ENCODE data around the gene WBP2NL. TPM values are rescaled to one million over a fixed set of nuclear protein-coding genes. Genes with fewer than 3 reads are reported as not detected.

The WBP2NL gene
- total RNA-seq, 1 experiment from 2014 or later: 1.0 TPM

- no peak for DNase-seq
- Histone ChIP-seq H3K36me3 (ENCODE audit: control insufficient read depth, insufficient read depth, low read length) (peaks cover 1% of the 10 kb centered on the region; the same call in 1 of the 2 replicates), H3K27me3 (replicated peaks; ENCODE audit: control insufficient read depth, insufficient read depth, low read length) (no peaks in the 10 kb centered on the region), H3K9me3 (no peaks in the 10 kb centered on the region), H3K4me3 (ENCODE audit: low read depth, low read length) (peak overlapping the region; percentile 83), H3K4me1 (peaks cover 30% of the 10 kb centered on the region)
- no TSS peak for BruUV-seq (replicated peaks)
- Mint-ChIP-seq H3K4me1 (ENCODE audit: low read depth, unreplicated experiment) (peaks cover 5% of the 10 kb centered on the region), H3K9me3 (ENCODE audit: unreplicated experiment) (no peaks in the 10 kb centered on the region), H3K4me3 (ENCODE audit: unreplicated experiment) (peak overlapping the region; percentile 72), H3K27ac (ENCODE audit: unreplicated experiment) (peak overlapping the region; percentile 83), H3K36me3 (ENCODE audit: insufficient read depth, unreplicated experiment) (peaks cover 17% of the 10 kb centered on the region), H3K27me3 (ENCODE audit: insufficient read depth, unreplicated experiment) (no peaks in the 10 kb centered on the region)
- CTCF ChIA-PET: no interaction called here
- POLR2A ChIA-PET: no interaction called here
- intact Hi-C loops (cut with micrococcal nuclease; ENCODE audit: unreplicated experiment): loop anchor here (2.0 to 10.0 kb wide), 6 partner anchors 17 to 541 kb away; partner anchors contain the start of genes CENPM, NDUFA6, PMM1 and POLDIP3
- TF ChIP-seq CTCF (IDR thresholded peaks at IDR 0.05; ENCODE audit: insufficient read depth in 1 of 2, low read depth in 1 of 2, low read length in 1 of 2, severe bottlenecking in 1 of 2, unreplicated experiment in 1 of 2): no peak
Measured at GRCh38 chr22:42073621-42074041, 75.0 kb downstream of the WBP2NL start.

GRCh38 chr22:42074132-42074811, 75.7 kb downstream of the WBP2NL start, which contains the start of gene PHETA2:
TSS of gene PHETA2 (plus strand) at chr22:42074248. CDS start at chr22:42077294, 3,046 bp downstream.
- H3K36me3 Mint-ChIP-seq (ENCODE audit: insufficient read depth, unreplicated experiment): peaks cover 23% of the 10 kb centered on the region
- peak; percentile 50 to 69 for TF ChIP-seq CTCF (IDR thresholded peaks at IDR 0.05; ENCODE audit: insufficient read depth in 1 of 2, low read depth in 1 of 2, low read length in 1 of 2, severe bottlenecking in 1 of 2, unreplicated experiment in 1 of 2)
- Histone ChIP-seq H3K9me3 (no peaks in the 10 kb centered on the region), H3K36me3 (ENCODE audit: control insufficient read depth, insufficient read depth, low read length) (peaks cover 1% of the 10 kb centered on the region; the same call in 1 of the 2 replicates), H3K4me1 (peaks cover 36% of the 10 kb centered on the region), H3K27me3 (replicated peaks; ENCODE audit: control insufficient read depth, insufficient read depth, low read length) (no peaks in the 10 kb centered on the region), H3K4me3 (ENCODE audit: low read depth, low read length) (peak within 1 kb of the TSS; percentile 83)
- BruUV-seq (replicated peaks): no TSS peak
- H3K4me3 Mint-ChIP-seq (ENCODE audit: unreplicated experiment): peak within 1 kb of the TSS; percentile 72
- ChIA-PET CTCF (no interaction called here), POLR2A (no interaction called here)
- no peaks in the 10 kb centered on the region for H3K9me3 Mint-ChIP-seq (ENCODE audit: unreplicated experiment)
- DNase-seq: peak; percentile 71 to 79
- H3K27ac Mint-ChIP-seq (ENCODE audit: unreplicated experiment): peak within 1 kb of the TSS; percentile 83
- intact Hi-C loops (cut with micrococcal nuclease; ENCODE audit: unreplicated experiment): loop anchor here (2.0 to 10.0 kb wide), 6 partner anchors 17 to 541 kb away; partner anchors contain the start of genes CENPM, NDUFA6, PMM1 and POLDIP3
- H3K4me1 Mint-ChIP-seq (ENCODE audit: low read depth, unreplicated experiment): peaks cover 5% of the 10 kb centered on the region
- no peaks in the 10 kb centered on the region for H3K27me3 Mint-ChIP-seq (ENCODE audit: insufficient read depth, unreplicated experiment)

- POLR2A ChIA-PET: no interaction called here
- peak overlapping the region; percentile 72 for H3K4me3 Mint-ChIP-seq (ENCODE audit: unreplicated experiment)
- peaks cover 30% of the 10 kb centered on the region for H3K36me3 Mint-ChIP-seq (ENCODE audit: insufficient read depth, unreplicated experiment)
Measured at GRCh38 chr22:42074846-42075676, 76.5 kb downstream of the WBP2NL start.

More at GRCh38 chr22:42074846-42075676, 76.5 kb downstream of the WBP2NL start:
- no peaks in the 10 kb centered on the region for H3K27me3 ChIP-seq (replicated peaks; ENCODE audit: control insufficient read depth, insufficient read depth, low read length)
- CTCF ChIA-PET: interaction anchor here (0.6 to 0.8 kb wide), 2 partner anchors 107 to 225 kb away, joined by 3 to 4 read pairs; no protein-coding TSS in a partner anchor
- peaks cover 30% of the 10 kb centered on the region for H3K4me1 ChIP-seq
- no peak for TF ChIP-seq CTCF (IDR thresholded peaks at IDR 0.05; ENCODE audit: insufficient read depth in 1 of 2, low read depth in 1 of 2, low read length in 1 of 2, severe bottlenecking in 1 of 2, unreplicated experiment in 1 of 2)
- intact Hi-C loops (cut with micrococcal nuclease; ENCODE audit: unreplicated experiment): loop anchor here (2.0 to 10.0 kb wide), 6 partner anchors 16 to 540 kb away; partner anchors contain the start of genes CENPM, NDUFA6, PMM1 and POLDIP3
- Mint-ChIP-seq H3K27ac (ENCODE audit: unreplicated experiment) (peak overlapping the region; percentile 83), H3K27me3 (ENCODE audit: insufficient read depth, unreplicated experiment) (no peaks in the 10 kb centered on the region), H3K4me1 (ENCODE audit: low read depth, unreplicated experiment) (peaks cover 5% of the 10 kb centered on the region), H3K9me3 (ENCODE audit: unreplicated experiment) (no peaks in the 10 kb centered on the region)
- peak overlapping the region; percentile 83 for H3K4me3 ChIP-seq (ENCODE audit: low read depth, low read length)
- H3K9me3 ChIP-seq: no peaks in the 10 kb centered on the region
- peaks cover 1% of the 10 kb centered on the region; the same call in 1 of the 2 replicates for H3K36me3 ChIP-seq (ENCODE audit: control insufficient read depth, insufficient read depth, low read length)
- DNase-seq: no peak
- BruUV-seq (replicated peaks): no TSS peak

Measured in Caco-2 (cell line).